ENCODE measurements around the gene CPHXL2.

The CPHXL2 gene

GRCh38 chr16:75644240-75645012 is 32.4 kb downstream of the CPHXL2 start:
- no peak for DNase-seq (ENCODE audit: low read depth in 2 of 2, low spot score in 1 of 2)

DNA sequence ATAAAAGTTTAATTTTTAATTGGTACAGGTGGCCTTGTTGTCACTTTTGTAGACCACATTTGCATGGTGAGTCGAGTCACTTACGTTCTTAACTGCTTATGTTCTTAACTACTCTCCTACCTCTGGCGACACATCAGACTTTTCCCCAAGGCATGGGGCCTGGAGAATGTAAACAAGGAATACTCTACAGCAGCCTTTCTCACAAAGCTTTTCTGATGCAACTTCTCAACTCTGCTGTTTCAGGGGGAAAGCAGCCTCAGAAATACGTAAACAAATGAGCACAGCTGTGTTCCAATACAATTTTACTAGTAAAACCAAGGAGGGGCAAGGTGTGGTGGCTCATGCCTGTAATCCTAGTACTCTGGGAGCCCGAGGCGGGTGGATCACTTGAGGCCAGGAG is 36.2 kb downstream of the CPHXL2 start:
- no peak for DNase-seq (ENCODE audit: low read depth in 2 of 2, low spot score in 1 of 2)

- DNase-seq (ENCODE audit: low read depth in 2 of 2, low spot score in 1 of 2) = no peak
These were observed 41.8 kb downstream of the CPHXL2 start for GRCh38 chr16:75635036-75635435.

DNA sequence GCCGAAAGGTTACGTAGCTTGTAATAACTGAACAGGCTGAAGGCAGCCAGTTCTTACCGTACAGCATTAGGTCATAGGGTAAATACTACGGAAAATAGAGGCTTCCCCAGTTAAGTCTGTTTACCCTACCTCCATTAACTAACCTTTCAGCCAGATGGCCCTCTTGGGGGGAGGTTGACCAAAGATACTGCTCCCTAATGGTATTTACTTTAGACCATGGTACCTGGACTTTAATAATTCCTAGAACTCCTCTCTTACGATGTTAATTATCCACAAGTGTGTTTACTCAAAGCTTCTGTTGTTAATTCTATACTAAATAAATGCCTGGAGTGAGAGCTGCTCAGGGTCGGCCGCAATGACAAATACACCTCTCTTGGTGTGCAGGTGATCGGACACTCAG is 44.0 kb downstream of the CPHXL2 start:
- no peak for DNase-seq (ENCODE audit: low read depth in 2 of 2, low spot score in 1 of 2)

GRCh38 chr16:75630052-75630451 is 46.8 kb downstream of the CPHXL2 start:
- DNase-seq (ENCODE audit: low read depth in 2 of 2, low spot score in 1 of 2) = no peak

- no peak for DNase-seq (ENCODE audit: low read depth in 2 of 2, low spot score in 1 of 2)
These were observed 47.7 kb downstream of the CPHXL2 start for GRCh38 chr16:75629132-75629531.

DNA sequence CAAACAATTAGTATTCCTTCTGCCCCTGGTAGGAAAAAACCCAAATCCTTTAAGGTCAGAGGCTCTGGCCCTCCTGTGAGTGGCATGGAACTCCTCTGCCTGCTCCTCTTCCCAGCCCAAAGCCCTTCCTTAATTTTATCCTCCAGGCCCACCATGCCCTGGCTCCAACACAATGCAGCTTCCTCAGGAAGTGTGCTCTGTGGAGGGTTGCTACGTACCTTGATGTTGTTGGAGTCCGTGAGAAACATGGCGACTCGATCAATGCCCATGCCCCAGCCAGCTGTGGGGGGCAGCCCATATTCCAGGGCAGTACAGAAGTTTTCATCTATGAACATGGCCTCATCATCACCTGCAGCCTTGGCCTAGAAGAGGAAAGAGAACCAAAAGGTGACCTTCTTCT is 48.5 kb downstream of the CPHXL2 start:
- DNase-seq (ENCODE audit: low read depth in 2 of 2, low spot score in 1 of 2) = no peak

DNA sequence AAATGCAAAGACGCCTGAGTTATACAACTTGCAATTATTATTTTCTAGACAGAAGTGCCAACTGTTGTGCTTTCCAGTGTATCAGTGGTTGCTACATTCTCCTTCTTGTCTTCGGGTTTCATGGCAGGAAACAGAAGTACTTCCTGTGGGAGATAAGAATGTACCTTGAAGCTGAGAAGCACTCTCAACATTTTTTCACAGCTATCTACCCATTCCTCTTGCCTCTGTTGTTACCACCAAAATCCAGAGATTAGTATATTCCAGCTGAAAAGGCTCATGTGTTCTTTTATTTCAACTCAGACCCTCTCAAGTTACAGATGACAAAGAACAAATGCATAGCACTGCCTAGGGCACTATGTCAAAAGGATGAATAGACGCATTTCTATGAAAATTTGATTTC is 49.0 kb downstream of the CPHXL2 start:
- no peak for DNase-seq (ENCODE audit: low read depth in 2 of 2, low spot score in 1 of 2)

GRCh38 chr16:75626806-75627205 is 50.0 kb downstream of the CPHXL2 start:
- no peak for DNase-seq (ENCODE audit: low read depth in 2 of 2, low spot score in 1 of 2)

GRCh38 chr16:75624921-75625334 is 51.9 kb downstream of the CPHXL2 start:
- DNase-seq (ENCODE audit: low read depth in 2 of 2, low spot score in 1 of 2) = no peak

DNA sequence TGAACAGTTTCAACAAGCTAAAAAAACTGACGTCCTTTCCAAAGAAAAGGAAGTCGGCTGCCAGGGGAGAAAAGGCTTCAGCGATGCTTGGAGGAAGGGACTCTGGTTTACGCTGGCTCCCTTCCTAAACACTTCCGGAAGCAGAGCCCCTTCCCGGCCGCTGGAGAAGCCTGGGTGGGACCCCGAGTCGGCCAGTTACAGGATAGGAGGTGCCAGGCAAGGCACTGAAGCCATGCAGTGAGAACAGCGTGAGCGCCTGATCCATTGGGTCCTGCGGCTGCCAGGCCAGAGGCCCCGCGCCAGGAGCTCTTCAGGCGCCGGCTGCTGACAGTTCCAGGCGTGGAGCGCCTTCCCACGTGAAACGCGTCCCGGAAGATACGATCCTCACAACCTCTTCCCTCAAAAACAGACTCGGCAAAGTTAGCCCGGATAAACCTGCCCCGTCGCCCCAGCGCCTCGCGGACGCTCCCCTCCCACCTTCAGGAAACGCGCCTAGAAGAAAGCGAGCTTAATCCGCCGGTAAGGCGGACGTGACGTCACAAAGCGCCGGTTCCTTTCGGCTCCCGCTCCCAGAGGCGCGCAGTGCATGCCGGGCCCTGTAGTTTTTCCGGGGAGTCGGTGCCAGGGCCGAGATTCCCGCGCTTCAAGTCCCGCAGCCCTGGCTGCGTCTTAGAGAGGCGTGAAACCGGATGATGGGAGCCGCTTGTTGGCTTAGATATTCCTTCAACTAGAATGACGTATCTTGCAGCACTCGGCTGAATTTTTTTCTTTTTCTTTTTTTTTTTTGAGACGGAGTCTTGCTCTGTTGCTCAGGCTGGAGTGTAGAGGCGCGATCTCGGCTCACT is 53.8 kb downstream of the CPHXL2 start, which contains the start of gene ADAT1:
TSS of gene ADAT1 (minus strand) at position 521 of the 845 bp plus-strand sequence. CDS start 2,482 bp downstream, outside the sequence.
- DNase-seq (ENCODE audit: low read depth in 2 of 2, low spot score in 1 of 2) = peak; percentile 92 to 93

- DNase-seq (ENCODE audit: low read depth in 2 of 2, low spot score in 1 of 2) = no peak
These were observed 55.7 kb downstream of the CPHXL2 start for GRCh38 chr16:75621170-75621477.

DNA sequence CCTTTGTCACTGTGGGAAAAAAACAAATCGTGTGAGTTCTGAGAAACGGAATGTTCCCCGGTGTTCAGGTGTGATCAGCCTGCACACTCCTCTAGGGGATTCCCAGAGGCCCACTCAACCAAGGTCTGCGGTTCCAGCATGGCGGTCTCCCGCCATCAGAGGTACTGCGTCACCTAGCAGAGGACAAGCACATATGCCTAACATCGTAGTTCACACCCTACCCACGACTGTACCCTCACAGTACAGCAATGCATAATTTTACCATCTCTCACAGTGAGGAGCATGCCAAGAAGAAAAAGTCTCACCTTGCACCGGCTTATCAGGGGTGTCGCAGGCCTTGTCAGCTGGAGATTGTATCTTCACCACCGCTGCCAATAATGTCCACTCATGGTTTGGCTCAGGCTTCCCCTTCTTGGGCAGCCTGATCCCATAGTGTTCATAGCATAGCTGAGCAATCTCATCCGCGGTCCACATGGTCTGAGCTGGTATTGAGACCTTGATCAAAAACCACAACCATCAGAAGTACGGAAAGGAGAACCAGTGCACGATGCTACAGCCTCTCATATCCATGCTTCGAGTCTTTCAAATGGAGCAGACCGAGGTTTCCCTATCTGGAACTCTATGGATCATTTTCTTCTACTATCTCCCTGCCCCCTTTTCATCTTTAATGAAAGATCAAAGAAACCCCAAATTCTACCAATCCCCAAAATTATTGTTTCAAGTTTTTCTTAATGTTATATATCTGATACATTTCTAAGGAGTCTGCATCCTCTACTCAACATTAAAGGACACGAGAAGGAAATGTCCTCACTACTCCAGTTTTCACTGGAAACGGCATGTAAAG is 56.3 kb downstream of the CPHXL2 start:
- peak in 1 of 2 donors; percentile 44 for DNase-seq (ENCODE audit: low read depth in 2 of 2, low spot score in 1 of 2)

- no peak for DNase-seq (ENCODE audit: low read depth in 2 of 2, low spot score in 1 of 2)
These were observed 58.0 kb downstream of the CPHXL2 start for GRCh38 chr16:75618780-75619179.

DNA sequence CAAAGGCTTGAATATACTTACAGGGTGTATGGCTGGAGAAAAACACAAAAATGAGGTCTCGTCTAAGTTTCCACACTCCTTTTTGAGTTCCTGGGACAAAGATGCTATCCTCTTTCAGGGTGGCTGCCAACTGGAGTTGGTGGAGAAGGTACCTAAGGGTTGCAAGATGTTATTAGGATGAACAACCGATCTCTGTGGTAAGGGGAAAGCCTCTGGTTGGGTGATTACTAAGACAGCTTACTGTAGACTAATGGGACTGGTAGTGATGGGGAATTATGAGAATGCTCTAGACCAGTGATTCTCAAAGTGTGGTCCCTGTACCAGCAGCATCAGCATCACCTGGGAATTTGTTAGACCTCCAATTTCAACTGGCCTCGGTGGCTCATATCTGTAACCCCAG is 59.7 kb downstream of the CPHXL2 start:
- no peak for DNase-seq (ENCODE audit: low read depth in 2 of 2, low spot score in 1 of 2)

DNA sequence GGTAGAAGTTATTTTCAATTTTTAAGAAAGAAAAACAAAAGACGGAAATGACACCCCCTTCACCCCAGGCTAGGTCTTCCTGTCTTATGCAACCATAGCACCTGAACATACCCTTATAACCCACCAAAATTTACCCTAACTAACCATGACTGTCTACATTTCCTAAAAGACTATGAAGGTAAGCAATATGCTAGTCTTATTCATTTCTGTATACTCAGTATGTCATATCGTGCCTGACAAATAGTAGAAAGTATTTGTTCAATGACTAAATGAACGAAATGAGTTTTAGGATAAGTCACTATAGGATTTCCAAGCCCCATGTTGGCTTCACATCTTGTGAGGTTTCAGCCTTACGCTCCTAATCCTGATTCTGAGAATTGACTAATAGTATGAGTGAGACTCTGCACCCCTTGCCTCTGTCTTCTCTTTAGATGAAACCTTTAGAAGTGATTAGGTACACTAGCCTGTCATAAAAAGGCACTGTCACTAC is 60.2 kb downstream of the CPHXL2 start:
- DNase-seq (ENCODE audit: low read depth in 2 of 2, low spot score in 1 of 2) = no peak

GRCh38 chr16:75615619-75616018 is 61.2 kb downstream of the CPHXL2 start:
- no peak for DNase-seq (ENCODE audit: low read depth in 2 of 2, low spot score in 1 of 2)

GRCh38 chr16:75614066-75614897 is 62.5 kb downstream of the CPHXL2 start:
- DNase-seq (ENCODE audit: low read depth in 2 of 2, low spot score in 1 of 2) = no peak
